HG03103 (cell line): Measurements from ENCODE around the gene HPCA.
"Not testable (repeated sequence)": the region's sequence is repeated elsewhere in the genome, so short reads cannot be mapped to it uniquely, and the experiment has no call there.

ENCODE experiments used
- ATAC-seq: cut with Tn5 transposase; IDR thresholded peaks from one replicate; pipeline ENCODE4 v1.9.1; 2021; ENCODE audit warnings: low read depth; ENCODE audit not compliant: unreplicated experiment

HPCA gene

DNA sequence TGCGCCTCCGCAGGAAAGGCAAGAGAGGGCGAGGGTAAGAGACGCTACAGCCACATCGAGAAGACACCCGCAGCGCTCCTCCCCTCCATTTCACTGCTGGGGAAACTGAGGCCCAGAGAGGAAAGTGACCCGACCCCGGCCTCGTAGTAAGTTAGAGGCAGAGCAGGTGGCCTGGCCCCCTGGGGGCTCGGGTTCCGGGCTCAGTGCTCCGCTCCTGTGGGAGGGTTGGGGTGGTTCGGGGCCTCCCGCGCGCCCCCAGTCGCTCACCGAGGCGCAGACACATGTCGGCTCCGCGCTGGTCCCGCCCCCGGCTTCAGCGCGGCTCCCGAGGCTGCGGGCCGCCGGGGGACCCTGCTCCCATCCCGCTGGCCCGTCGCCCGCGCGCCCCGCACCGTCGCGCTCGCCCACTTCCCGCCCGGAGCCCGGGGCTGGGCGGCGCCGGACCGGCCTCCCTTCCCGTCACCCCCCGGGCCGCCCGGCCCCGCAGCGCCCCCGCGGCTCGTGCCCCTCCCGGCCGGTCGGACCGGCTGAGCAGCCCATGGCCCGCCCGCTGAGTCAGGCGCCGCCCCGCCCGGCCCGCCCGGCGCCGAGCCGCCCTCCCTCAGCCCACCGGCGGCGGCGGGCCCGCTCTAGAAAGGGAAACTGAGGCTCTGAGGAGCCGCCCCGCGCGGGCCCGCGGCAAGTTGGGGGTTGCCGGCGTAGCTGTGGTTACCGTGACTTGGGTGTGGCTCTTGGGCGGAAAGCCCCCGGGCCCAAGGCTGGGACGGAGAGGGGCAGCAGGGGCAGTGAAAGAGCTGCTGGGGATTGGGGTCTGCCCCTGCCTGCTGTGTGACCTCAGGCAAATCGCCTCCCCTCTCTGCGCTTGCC lies 14.9 kb downstream of the HPCA start, which contains the start of gene TMEM54:
Gene TMEM54, minus strand, starts transcription at position 434 of the 867 bp plus-strand sequence. Its CDS starts 151 bp downstream, at position 283.
- ATAC-seq = no peak

DNA sequence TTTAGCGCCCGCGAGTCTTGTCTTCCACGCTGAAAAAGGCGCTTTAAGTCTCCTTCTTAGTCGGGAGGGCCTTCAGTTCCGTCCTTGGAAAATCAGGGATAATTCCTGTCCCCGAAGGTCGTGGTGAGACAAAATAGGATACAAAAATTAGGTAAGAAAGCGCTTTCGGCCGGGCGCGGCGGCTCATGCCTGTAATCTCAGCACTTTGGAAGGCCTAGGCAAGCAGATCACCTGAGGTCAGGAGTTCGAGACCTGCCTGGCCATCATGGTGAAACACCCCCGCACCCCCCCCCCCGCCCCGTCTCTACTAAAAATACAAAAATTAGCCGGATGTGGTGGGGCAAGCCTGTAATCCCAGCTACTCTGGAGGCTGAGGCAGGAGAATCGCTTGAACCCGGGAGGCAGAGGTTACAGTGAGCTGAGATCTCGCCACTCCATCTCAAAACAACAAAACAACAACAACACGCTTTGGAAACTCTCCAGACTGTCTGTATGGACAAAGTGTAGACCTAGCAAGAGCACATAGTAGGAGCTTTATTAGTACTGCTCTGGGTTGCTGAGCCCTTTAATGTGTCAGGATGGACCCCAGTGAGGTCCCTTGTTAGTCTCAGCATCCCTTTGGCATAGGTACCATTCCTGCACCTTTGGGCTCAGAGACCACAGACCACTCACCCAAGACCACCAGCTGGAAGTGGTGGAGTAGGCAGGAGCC lies 15.7 kb downstream of the HPCA start:
- no peak for ATAC-seq

DNA sequence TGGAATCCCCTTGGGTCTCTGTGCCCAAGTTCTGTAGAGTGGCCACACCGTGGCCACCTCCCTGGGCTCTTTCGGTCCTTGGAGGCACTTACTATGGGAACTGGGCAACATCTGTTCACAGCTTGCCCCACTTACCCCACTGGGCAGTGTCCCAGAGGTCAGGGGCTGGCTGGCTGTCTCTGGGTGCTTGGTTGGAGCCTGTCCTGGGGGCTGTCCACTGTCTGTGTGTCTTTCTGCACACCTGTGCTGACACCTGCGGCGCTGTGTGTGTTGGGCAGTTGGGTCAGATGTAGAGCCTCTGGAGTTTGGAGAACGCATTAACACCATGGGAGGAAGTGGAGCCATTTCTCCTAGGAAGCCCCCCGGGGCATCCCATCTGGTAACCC lies 16.2 kb downstream of the HPCA start:
- ATAC-seq = no peak

DNA sequence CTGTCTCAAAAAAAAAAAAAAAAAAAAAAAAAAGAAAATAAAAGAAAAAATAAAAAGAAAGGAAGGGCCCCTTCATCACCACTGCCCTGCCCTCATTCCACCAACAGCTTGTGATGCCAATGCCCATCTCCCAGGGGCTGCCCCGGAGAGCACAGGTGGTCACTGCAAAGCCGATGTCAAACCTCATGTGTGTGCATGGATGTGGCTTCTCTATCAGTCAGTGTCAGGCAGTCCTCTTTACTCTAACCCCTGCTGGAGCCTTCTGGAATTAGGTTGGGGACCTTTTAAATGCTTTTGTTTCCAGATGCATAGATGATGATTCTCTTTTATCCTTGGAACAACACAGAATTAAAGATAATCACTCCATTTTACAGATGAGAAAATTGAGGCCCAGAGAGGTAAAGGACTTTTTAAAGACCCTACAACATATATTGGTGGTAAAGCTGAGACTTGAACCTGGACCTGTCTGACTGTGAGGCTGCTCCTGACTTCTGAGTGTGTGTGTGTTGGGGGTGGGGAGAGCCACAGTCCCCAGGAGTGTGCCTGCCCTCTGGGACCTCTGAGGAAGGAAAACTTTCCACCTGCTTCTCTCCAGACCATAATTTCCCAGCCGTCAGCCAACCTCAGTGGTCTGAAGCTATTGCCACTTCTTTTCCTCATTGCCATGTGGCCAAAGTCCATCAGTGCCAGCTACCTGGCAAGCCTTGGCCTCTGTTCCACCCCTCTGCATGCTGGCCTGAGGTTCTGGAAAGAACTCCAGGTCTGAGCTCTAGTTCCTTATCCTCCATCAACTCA lies 17.9 kb downstream of the HPCA start:
- ATAC-seq = no peak

DNA sequence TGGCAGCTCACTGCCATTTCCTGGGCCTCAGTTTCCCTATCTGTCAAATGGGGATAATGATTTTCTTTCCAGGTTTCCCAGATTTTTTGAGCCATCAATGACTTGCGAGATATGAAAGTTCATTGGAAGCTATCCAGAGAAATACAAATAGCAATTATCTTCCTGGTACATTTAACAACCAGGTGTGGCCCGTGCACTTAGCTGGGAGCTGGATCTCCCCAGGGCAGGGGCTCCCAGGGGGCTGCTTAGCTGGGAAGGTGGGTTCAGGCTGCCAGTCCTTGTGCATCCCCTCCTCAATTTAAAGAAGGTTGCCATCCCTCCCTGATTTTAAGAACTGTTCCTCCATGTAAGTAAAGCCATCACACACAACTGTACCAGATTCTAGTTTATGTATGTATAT lies 18.5 kb downstream of the HPCA start:
- ATAC-seq = no peak

DNA sequence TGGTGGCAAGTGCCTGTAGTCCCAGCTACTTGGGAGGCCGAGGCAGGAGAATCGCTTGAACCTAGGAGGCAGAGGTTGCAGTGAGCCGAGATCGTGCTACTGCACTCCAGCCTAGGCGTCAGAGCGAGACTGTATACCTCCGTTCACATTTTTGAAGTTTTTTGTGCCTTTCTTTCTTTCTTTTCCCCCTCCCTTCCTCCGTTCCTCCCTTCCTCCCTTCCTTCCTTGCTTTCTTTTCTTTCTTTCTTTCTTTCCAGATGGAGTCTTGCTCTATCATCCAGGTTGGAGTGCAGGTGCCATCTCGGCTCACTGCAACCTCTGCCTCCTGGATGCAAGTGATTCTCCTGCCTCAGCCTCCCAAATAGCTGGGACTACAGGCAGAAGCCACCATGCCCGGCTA lies 19.3 kb downstream of the HPCA start:
- ATAC-seq = not testable (repeated sequence)

DNA sequence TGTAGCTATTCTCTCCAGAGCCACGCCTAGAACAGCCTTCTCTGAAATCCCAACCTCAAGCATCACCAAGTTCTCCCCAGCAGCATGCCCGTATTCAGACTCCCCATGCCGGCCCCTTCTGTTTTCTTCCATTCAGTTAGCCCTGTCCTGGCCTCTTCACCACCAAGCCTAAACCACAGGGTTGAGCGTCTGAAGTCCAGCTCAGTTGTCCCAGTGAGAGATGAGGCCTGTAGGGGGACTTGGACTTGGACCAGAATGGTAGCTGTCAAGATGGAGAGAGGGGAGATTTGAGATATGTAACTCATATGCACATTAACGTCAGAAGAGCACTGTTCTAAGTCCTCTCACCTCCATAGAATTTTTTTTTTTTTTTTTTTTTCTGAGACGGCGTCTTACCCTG lies 20.4 kb downstream of the HPCA start:
- ATAC-seq = no peak

DNA sequence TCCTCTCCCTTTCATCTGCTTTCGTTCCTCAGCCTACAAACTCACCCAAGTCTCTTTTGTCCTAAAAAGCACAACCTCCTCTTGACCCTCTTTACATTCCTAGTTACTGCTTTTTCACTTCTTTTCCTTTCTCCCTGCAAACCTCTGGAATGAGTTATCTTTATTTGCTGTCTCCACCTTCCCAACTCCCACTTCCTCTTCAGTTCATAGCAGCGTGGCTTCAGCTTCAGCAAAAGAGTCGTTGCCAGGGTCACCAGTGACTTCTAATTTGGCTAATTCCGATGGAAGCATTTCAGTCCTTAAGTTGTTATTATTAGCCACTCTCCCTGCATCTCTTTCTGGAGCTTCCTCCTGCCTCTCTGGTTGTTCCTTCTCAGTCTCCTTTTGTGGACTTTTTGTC lies 21.1 kb downstream of the HPCA start:
- ATAC-seq = no peak

DNA sequence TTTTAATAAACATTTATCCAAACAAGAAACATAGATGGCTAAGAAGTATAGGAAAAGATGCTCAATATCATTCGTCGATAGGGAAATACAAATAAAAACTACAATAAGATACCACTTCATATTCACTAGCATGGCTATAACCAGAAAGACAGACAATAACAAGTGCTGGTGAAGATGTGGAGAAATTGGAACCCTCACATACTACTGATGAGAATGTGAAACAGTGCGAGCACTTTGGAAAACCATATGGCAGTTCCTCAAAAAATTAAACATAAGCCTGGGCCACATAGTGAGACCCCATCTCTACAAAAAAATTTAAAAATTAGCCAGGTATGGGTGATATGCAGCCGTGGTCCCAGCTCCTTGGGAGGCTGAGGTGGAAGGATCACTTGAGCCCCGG lies 24.0 kb downstream of the HPCA start:
- ATAC-seq = no peak

DNA sequence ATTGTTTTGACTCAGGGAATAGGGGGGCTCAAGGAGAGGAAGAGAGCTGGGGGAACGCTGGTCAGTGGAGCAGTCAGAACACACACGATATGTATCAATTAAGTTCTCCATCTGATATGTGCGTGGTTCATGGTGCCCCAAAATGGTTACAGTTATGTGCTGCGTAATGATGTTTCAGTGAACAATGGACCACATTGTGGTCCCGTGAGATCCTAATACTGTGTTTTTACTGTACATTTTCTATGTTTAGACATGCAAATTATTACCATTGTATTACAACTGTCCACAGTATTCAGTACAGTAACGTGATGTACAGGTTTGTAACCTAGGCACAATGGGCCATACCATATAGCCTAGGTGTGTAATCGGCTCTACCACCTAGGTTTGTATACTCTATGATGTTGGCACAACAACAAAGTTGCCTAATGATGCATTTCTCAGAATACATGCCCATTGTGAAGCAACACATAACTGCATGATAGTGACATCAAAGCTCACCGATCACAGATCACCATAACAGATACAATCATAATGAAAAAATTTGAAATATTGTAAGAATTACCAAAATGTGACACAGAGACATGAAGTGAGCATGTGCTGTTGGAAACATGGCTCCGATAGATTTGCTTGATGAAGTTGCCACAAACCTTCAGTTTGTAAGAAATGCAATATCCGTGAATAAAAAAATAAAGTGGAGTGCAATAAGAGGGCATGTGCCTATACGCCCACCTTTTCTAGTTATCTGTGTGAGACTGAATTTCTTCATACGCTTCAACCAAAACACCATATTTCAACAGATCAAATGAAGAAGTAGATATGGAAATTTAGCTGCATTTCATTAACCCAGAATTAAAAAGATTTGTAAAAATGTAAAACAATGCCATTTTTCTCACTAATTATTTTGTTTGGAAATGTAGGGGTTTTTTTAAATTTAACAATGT lies 29.7 kb downstream of the HPCA start:
- ATAC-seq = no peak

DNA sequence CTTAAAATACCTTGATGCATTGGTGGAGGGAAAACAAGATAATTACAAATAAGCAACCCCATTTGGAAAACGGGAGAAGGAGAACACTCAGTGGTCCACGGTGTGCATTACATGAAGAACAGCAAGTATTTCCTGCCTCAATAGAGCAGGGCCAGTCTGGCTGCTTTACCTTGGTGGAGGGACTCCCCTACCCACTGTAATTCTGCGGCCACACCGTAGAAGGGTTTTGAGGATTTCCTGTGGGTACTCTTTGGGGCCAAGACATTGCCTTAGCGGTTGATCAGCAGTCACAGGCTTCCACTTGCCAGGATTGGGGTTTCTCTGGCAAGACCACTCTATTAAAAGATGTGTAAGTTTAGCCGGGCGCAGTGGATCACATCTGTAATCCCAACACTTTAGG lies 31.2 kb downstream of the HPCA start:
- ATAC-seq = no peak

DNA sequence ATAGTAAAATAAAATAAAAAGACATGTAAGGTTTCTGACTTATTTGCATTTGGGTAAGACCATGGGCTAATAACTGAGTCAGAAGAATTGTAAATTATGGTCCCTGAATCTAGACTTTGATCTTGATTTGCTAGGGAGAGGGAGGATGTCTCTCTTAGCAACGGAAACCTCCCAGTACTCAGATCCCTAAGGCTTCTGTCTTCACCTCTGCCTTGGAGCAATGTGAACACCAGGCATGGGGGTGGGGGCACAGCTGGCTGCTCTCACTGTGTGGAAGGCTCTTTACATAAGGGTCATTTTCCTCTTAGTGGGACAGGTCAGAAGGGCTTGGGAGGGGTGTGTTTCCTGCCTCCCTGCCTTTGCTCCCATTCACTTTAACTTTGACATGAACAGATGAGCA lies 31.9 kb downstream of the HPCA start:
- ATAC-seq = no peak

DNA sequence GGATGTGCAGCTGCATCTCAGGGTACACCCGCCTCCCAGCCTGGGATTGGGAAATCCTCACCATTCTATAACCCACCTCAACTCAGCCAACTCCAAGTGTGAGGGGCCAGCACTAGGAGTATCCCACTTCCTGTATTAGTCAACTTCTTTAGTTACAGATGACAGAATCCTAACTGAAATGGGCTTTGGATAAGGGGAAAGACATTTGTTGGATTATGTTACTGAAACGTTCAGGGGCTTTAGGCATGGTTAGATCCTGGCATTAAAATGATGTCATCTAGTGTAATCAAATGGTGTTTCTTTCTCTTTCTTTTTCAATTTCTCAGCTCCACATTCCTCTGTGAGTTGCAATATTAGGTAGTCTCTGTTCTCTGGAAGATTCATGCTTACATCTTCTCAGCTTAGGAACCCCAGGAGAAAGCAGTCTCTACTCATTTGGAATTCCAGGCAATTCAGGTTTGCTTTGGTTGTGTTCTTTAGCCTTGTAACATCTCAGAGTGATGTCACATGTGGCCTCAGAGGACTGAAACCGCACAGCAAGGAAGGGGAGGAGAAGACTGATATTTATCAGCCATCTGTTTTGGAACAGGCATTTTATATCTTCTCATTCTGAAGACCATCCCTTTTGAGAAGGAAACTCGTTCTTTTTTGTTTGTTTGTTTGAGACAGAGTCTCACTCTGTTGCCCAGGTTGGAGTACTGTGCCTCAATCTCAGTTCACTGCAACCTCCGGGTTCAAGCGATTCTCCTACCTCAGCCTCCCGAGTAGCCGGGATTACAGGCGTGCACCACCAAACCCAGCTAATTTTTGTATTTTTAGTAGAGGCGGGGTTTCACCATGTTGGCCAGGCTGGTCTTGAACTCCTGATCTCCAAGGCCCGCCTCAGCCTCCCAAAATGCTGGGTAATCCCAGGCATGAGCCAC lies 33.8 kb downstream of the HPCA start:
- no peak for ATAC-seq

DNA sequence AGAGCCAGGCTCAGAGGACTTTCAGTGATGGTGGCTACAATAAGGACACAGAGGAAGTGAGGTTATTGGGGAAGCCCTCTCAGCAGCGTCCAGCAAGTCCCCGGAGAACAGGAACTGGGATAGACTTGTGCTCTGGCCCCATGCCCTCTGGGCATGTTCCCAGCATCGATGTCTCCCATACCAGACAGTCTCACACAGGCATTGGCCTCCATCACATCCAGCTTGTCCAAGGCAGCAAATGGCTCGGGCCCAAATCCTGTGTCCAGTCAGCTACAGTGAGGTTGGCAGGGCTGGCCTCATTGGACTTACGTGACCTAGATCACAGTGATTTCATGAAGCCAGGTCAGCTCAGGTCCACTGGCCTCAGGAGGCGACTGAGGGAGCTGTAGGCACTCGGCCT lies 34.5 kb downstream of the HPCA start:
- ATAC-seq = no peak

DNA sequence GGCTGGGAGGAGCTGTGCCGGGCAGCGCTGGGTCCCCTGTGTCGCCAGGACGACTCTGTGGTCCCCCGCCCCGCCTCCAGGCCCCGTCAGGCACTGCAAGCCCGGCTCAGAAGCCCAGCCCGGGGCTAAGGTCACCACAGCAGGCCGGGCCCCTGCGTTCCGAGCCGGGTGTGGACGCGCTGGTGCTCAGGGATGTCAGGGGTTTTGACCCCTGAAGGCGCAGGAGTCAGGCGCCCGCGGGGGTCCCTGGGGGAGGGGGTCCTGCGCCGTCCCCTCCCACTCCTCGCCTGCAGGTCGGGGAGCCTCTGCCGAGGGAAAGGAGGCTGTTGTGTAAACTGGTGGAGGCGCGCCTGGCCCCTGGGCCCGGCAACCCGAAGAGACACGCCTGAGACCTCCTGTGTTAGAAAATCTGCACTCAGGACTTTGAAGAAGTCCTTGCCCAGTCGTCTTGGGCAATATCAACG lies 38.6 kb downstream of the HPCA start:
- no peak for ATAC-seq

DNA sequence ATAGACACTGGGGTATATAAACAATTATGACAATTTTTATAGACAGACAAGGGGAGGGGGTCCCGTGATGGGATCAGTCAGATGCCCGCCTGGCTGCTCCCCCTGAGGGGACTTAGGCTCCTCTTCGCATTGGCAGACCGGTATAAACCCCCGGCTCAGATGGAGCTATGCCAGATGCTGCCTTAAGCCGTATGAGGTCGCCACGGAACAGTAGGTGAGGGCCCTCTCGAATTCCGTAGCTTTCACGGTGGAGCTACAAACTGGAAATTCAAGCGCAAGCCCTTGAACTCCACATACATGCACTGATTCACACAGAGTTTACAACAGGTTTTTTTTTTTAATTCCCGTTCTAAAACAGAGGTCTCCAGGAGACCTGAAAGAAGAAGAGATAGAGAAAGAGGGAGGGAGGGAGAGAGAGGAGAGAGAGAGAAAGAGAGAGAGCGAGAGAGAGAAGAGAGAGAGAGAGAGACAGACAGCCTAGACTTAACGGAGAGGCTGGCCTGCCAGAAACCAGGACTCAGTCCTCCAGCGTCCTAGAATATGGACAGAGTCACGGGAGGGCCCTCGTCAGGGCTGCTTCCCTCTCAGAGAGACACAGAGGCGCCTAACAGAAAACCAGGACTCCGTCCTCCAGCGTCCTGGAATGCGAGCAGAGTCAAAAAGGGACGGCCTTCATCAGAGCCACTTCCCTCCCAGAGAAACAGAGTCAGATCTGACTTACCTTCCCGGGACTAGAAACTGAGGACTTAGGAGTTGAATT lies 39.3 kb downstream of the HPCA start:
- no peak for ATAC-seq

DNA sequence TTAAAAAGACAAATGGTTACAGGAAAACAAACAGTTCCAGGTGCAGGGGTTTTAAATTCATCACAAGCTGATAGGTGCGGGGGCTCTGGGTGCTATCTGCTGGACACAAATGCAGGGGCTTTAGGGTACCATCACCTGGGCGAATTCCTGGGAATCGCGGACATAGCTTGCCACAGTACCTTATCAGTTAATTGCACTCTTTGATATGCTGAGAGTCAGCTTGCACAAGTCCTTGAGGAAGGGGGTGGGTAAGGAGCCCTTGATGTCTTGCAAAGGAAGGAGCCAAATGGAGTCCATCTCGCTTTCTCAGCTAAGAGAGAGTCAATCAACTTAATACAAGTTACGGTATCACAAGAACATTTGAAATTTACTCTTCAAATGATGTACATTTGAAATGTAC lies 40.3 kb downstream of the HPCA start:
- no peak for ATAC-seq

DNA sequence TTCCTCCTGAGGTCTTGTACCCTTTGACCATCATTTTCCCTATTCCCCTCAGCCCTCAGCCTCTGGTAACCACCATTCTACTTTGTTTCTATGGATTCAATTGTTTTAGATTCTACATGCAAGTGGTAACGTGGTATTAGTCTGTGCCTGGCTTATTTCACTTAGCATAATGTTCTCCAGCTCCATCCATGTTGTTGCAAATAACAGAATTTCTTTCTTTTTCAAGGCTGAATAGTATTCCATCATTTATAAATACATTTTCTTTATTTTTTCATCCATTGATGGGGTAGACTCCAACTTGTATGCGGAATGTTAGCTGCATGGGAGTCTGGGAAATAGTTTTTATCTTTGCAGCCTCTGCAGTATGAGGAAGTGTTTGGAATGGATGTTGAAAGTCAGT lies 41.1 kb downstream of the HPCA start:
- no peak for ATAC-seq
